HepG2 (cell line): ENCODE results near the gene RBM5. TPM values are rescaled to one million over a fixed set of nuclear protein-coding genes. Genes with fewer than 3 reads are reported as not detected.
A peak's percentile ranks its signal among the peaks of the same experiment; 100 is the strongest.

ENCODE experiments used
- ATAC-seq: fragments of 200-7000 bp; cut with Tn5 transposase; 3 replicates; pipeline ENCODE4 v1.9.1; 2020; ENCODE audit warnings: mild to moderate bottlenecking, moderate library complexity
- BruUV-seq: library from RNA; stranded (reverse); fragments of 400-500 nt; replicated peaks from 2 replicates; lab custom pipeline; 2021; lab: Mats Ljungman, UMichigan
- CTCF ChIA-PET: fragments of 300-600 bp; formaldehyde crosslinking; extraction: SDS; loops from one replicate; lab custom pipeline; 2021; ENCODE audit warnings: low total read pairs, inconsistent platforms, low intra/inter-chr PET ratio; lab: Yijun Ruan, JAX
- POLR2A ChIA-PET: fragments of 350-600 bp; sonication (Branson Sonifier 250); formaldehyde crosslinking; loops from one replicate; lab custom pipeline; 2020; ENCODE audit warnings: antibody characterized with exemption, inconsistent platforms; lab: Yijun Ruan, JAX
- DNase-seq: peaks from one replicate; pipeline ENCODE4 v3.0.0-alpha.2; 2015; ENCODE audit warnings: low spot score
- FAIRE-seq: peaks from 3 replicates; lab custom pipeline; 2011; peaks lifted over from hg19 to GRCh38; lab: Jason Lieb, UNC
- H2AFZ ChIP-seq: one replicate; pipeline ENCODE4 v1.6.1; 2011; ENCODE audit warnings: low read length, inconsistent platforms
- H3K27ac ChIP-seq: fragments of 300-600 bp; 3 replicates; pipeline ENCODE4 v1.8.0; 2011; ENCODE audit warnings: mixed run types, mild to moderate bottlenecking, mixed read lengths, low read length, inconsistent platforms; ENCODE audit not compliant: insufficient read depth; ENCODE audit errors: extremely low read length
- H3K27me3 ChIP-seq, 2 experiments: fragments of 200-600 bp in 1 of 2; 2 replicates in 1 of 2; 3 replicates in 1 of 2; pipeline versions ENCODE4 v1.6.0 to v1.8.0; 2011; ENCODE audit warnings: low read length in 2 of 2, mild to moderate bottlenecking in 2 of 2, moderate library complexity in 2 of 2, inconsistent platforms in 1 of 2; ENCODE audit not compliant: insufficient read depth in 2 of 2, control insufficient read depth in 1 of 2
- H3K36me3 ChIP-seq, 2 experiments: fragments of 200-600 bp in 1 of 2; replicated peaks in 1 of 2; 2 replicates in 1 of 2; 3 replicates in 1 of 2; pipeline versions ENCODE4 v1.5.1 to v1.8.0; 2011; ENCODE audit warnings: low read length in 2 of 2, inconsistent platforms in 1 of 2; ENCODE audit not compliant: insufficient read depth in 2 of 2, control insufficient read depth in 1 of 2
- H3K4me1 ChIP-seq: 2 replicates; pipeline ENCODE4 v1.5.1; 2012; ENCODE audit warnings: low read length, inconsistent platforms; ENCODE audit not compliant: insufficient read depth
- H3K4me2 ChIP-seq: 2 replicates; pipeline ENCODE4 v1.6.0; 2011; ENCODE audit warnings: low read depth, low read length, inconsistent platforms
- H3K4me3 ChIP-seq, 3 experiments: fragments of 200-600 bp in 1 of 3; sonication (generic), shearing (Covaris generic) in 1 of 3; replicated peaks in 1 of 3; 2 replicates each; pipeline ENCODE4 v1.5.1; 2011 to 2016; ENCODE audit warnings: low read length in 3 of 3, inconsistent platforms in 2 of 3, low read depth in 2 of 3, mild to moderate bottlenecking in 2 of 3, control low read depth in 1 of 3, mixed read lengths in 1 of 3; ENCODE audit not compliant: insufficient read depth in 1 of 3
- H3K79me2 ChIP-seq: one replicate; pipeline ENCODE4 v1.6.1; 2011; ENCODE audit warnings: low read length, inconsistent platforms; ENCODE audit not compliant: insufficient read depth
- H3K9ac ChIP-seq: 2 replicates; pipeline ENCODE4 v1.6.0; 2011; ENCODE audit warnings: mild to moderate bottlenecking, low read depth, low read length, inconsistent platforms; ENCODE audit not compliant: insufficient read depth
- H3K9me3 ChIP-seq: 2 replicates; pipeline ENCODE4 v1.5.1; 2012; ENCODE audit warnings: mild to moderate bottlenecking, low read length
- H4K20me1 ChIP-seq: 2 replicates; pipeline ENCODE4 v1.6.0; 2011; ENCODE audit warnings: inconsistent platforms, mild to moderate bottlenecking, low read length, moderate library complexity; ENCODE audit not compliant: insufficient read depth
- ARNT2 ChIP-seq: sonication (generic); formaldehyde crosslinking; IDR thresholded peaks from 2 replicates; pipeline ENCODE4 v1.8.0; 2022; ENCODE audit warnings: mild to moderate bottlenecking, low read depth, missing genetic modification reagents, moderate library complexity
- CCDC6 ChIP-seq: sonication (generic); formaldehyde crosslinking; IDR thresholded peaks from 2 replicates; pipeline ENCODE4 v1.8.1; 2022; ENCODE audit warnings: mild to moderate bottlenecking, missing genetic modification reagents, moderate library complexity
- ISL2 ChIP-seq: sonication (generic); formaldehyde crosslinking; IDR thresholded peaks from 2 replicates; pipeline ENCODE4 v1.5.0; 2020; ENCODE audit warnings: missing genetic modification reagents
- MAZ ChIP-seq, 2 experiments: sonication (generic) in 1 of 2; formaldehyde crosslinking in 1 of 2; IDR thresholded peaks; 2 replicates each; pipeline versions ENCODE4 v1.5.0 to v1.6.1; 2012 to 2020; ENCODE audit warnings: low read depth in 2 of 2, mild to moderate bottlenecking in 2 of 2, borderline replicate concordance in 1 of 2, improper control_type of control experiment in 1 of 2, low read length in 1 of 2, missing genetic modification reagents in 1 of 2, moderate library complexity in 1 of 2
- MEIS2 ChIP-seq: sonication (generic); formaldehyde crosslinking; IDR thresholded peaks from 2 replicates; pipeline ENCODE4 v1.9.0; 2021; ENCODE audit warnings: mild to moderate bottlenecking, missing genetic modification reagents
- NBN ChIP-seq: fragments of 450-650 bp; conservative IDR thresholded peaks from 2 replicates; pipeline ENCODE4 v1.6.1; 2017
- NKX3-1 ChIP-seq: sonication (generic); formaldehyde crosslinking; IDR thresholded peaks from 2 replicates; pipeline ENCODE4 v1.5.0; 2020; ENCODE audit warnings: missing genetic modification reagents
- RBFOX2 ChIP-seq: fragments of 200-400 bp; formaldehyde crosslinking; IDR thresholded peaks from 2 replicates; pipeline ENCODE4 v1.6.1; 2017; ENCODE audit warnings: low read depth, mild to moderate bottlenecking, low read length
- SAP130 ChIP-seq: IDR thresholded peaks from 2 replicates; pipeline ENCODE4 v1.6.1; 2016; ENCODE audit warnings: low read depth
- SP5 ChIP-seq: IDR thresholded peaks from 2 replicates; pipeline ENCODE4 v1.6.1; 2016; ENCODE audit warnings: low read depth, borderline replicate concordance
- STAG1 ChIP-seq: sonication (generic); formaldehyde crosslinking; IDR thresholded peaks from 2 replicates; pipeline ENCODE4 v1.4.0; 2020; ENCODE audit warnings: missing genetic modification reagents
- TAF1 ChIP-seq: sonication (generic); formaldehyde crosslinking; IDR thresholded peaks from 2 replicates; pipeline ENCODE4 v1.4.0; 2020; ENCODE audit warnings: missing genetic modification reagents
- ZNF333 ChIP-seq: sonication (generic); formaldehyde crosslinking; IDR thresholded peaks from 2 replicates; pipeline ENCODE4 v1.4.0; 2020; ENCODE audit warnings: mild to moderate bottlenecking, missing genetic modification reagents, borderline replicate concordance
- ZNF382 ChIP-seq: sonication (generic); formaldehyde crosslinking; IDR thresholded peaks from 2 replicates; pipeline ENCODE4 v1.5.0; 2020; ENCODE audit warnings: missing genetic modification reagents, mild to moderate bottlenecking, borderline replicate concordance
- ZNF441 ChIP-seq: sonication (generic); formaldehyde crosslinking; IDR thresholded peaks from 2 replicates; pipeline ENCODE4 v1.7.0; 2021; ENCODE audit warnings: missing genetic modification reagents, borderline replicate concordance
- ZNF598 ChIP-seq: sonication (generic); formaldehyde crosslinking; IDR thresholded peaks from 2 replicates; pipeline ENCODE4 v1.5.1; 2020; ENCODE audit warnings: mild to moderate bottlenecking, missing genetic modification reagents, borderline replicate concordance
- ZNF776 ChIP-seq: sonication (generic); formaldehyde crosslinking; IDR thresholded peaks from 2 replicates; pipeline ENCODE4 v1.4.0; 2020; ENCODE audit warnings: mild to moderate bottlenecking, missing genetic modification reagents
- WGBS: methylation state at CpG from one replicate; pipeline ENCODE4 v1.1.6; 2017; ENCODE audit warnings: low lambda C conversion rate; 5-methylcytosine and 5-hydroxymethylcytosine counted together
- in situ Hi-C: cut with HindIII; loops from 2 replicates; pipeline ENCODE4 v1.10.0; 2017; ENCODE audit warnings: low pct_unique_long_range_greater_than_20kb; ENCODE audit not compliant: extremely low pct_ligation_motif_present
- intact Hi-C: fragments of 100-400 bp; cut with micrococcal nuclease; formaldehyde crosslinking; loops from one replicate; pipeline ENCODE4 v1.10.0; 2022; ENCODE audit not compliant: unreplicated experiment
- polyA plus RNA-seq, 8 experiments: library from polyadenylated mRNA; depleted of rRNA in 3 of 8; stranded (reverse) in 7 of 8; unstranded in 1 of 8; fragments of >200 nt; fragmentation: Illumina TruSeq in 4 of 8; extraction: Trizol in 4 of 8; gene quantifications; 2 replicates each; pipeline versions ENCODE4 v1.2.1 to v1.2.3, GENCODE V29; 2011 to 2016; ENCODE audit warnings: low read depth in 4 of 8, missing spikeins in 1 of 8, mixed read lengths in 1 of 8; ENCODE audit not compliant: insufficient read depth in 1 of 8
- total RNA-seq, 5 experiments: library from RNA; depleted of rRNA; stranded (reverse); fragments of >200 nt; fragmentation: Illumina TruSeq; extraction: Trizol; gene quantifications; 2 replicates each; pipeline ENCODE4 v1.2.3, GENCODE V29; 2016; ENCODE audit warnings: low read depth in 1 of 5
- TF ChIP-seq, protein P1 (sequence below): sonication (generic); formaldehyde crosslinking; IDR thresholded peaks from 2 replicates; pipeline ENCODE4 v1.5.0; 2020; ENCODE audit warnings: mild to moderate bottlenecking, missing genetic modification reagents, moderate library complexity
- TF ChIP-seq, protein P2 (sequence below): sonication (generic); formaldehyde crosslinking; conservative IDR thresholded peaks from 2 replicates; pipeline ENCODE4 v1.4.0; 2020; ENCODE audit warnings: missing genetic modification reagents
- TF ChIP-seq, protein P3 (sequence below): sonication (generic); formaldehyde crosslinking; IDR thresholded peaks from 2 replicates; pipeline ENCODE4 v1.4.0; 2020; ENCODE audit warnings: missing genetic modification reagents

RBM5 gene
- total and polyA plus RNA-seq, 2 of the 13 experiments (the other 11 are each of a cell fraction or from before 2014, with no cell fraction given): 106 to 204 TPM

DNA sequence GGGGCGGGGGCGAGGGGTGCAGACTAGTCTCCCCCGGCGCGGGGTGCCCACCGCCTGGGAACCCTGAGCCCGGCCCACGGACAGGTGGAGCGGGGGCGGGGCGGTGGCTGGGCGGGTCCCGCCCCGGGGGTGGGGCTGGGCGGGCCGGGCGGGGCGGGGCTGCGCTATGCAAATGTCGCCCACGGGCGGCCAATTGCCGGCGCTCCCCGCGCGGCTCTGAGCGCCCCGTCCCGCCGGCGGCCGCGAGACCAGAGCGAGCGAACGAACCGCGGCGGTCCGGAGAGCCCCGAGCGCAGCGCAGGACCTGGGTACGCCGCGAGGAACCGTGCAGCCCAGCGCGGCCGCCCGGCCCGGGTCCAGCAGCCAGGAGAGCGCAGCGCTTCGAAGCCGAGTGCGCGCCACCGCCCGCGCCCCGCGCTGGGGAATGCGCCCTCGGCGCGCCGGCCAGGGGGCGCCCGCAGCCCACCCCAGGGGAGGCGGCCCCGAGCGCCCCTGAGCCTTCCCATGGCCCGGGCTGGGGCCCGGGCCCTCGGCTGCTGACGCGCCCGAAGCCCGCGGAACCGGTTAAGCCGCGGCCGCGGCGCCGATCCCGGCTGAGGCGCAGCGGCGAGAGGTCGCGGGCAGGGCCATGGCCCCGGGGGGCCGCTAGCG lies 66.2 kb downstream of the RBM5 start, which contains the start of gene SEMA3F:
SEMA3F (plus strand) TSS at position 485 of the 651 bp plus-strand sequence. CDS start 4,299 bp downstream, outside the sequence.
- Histone ChIP-seq H3K79me2 (peaks cover 7% of the 10 kb centered on the region), H3K36me3 (0 out of 5 replicates have a peak, but pooled peaks cover 0 to 4% of the 10 kb centered on the region in 2 experiments), H3K27ac (no peak within 1 kb of the TSS), H3K4me1 (peaks cover 75% of the 10 kb centered on the region), H3K4me2 (peak within 1 kb of the TSS; percentile 91), H3K4me3 (peak within 1 kb of the TSS; percentile 67 to 84 (median 81)), H2AFZ (no peak within 1 kb of the TSS), H3K27me3 (peaks cover 0 to 15% of the 10 kb centered on the region in 2 experiments; a peak in 2 of 5 replicates), H4K20me1 (no peaks in the 10 kb centered on the region), H3K9ac (peak within 1 kb of the TSS; percentile 71), H3K9me3 (no peaks in the 10 kb centered on the region)
- no TSS peak for BruUV-seq
- DNase-seq (peak; percentile 32), FAIRE-seq (no peak), ATAC-seq (peak; percentile 76)
- intact Hi-C loops (loop anchor here (1.0 kb wide), 2 partner anchors 34 kb away; no protein-coding TSS in a partner anchor), in situ Hi-C loops (no loop called here)
- POLR2A ChIA-PET: interaction anchor here (0.9 to 3.7 kb wide), 4 partner anchors 12 to 56 kb away, joined by 3 to 23 read pairs (median 4); no protein-coding TSS in a partner anchor
- CTCF ChIA-PET: interaction anchor here (0.9 to 3.0 kb wide), 3 partner anchors 20 to 34 kb away, joined by 3 to 22 read pairs (median 4); no protein-coding TSS in a partner anchor
- WGBS: no CpG with 5 or more reads among the region's 98 CpGs
- TF ChIP-seq MEIS2 (CRISPR knock-in tag) (0 out of 2 replicates have a peak, but pooled peaks have one; percentile 27), ARNT2 (CRISPR knock-in tag) (0 out of 2 replicates have a peak, but pooled peaks have one; percentile 39), STAG1 (CRISPR knock-in tag) (peak; percentile 66), NBN (no peak), MAZ (IDR thresholded peaks at IDR 0.05; ENCODE audit: borderline replicate concordance, low read depth, low read length) (no peak), MAZ (CRISPR knock-in tag; IDR thresholded peaks at IDR 0.05; ENCODE audit: low read depth) (peak; percentile 46; the same call in 1 of the 2 replicates), CCDC6 (no peak), SAP130 (CRISPR knock-in tag) (peak; percentile 18; the same call in 1 of the 2 replicates), ZNF382 (no peak), RBFOX2 (peak; percentile 66; the same call in 1 of the 2 replicates), SP5 (CRISPR knock-in tag) (0 out of 2 replicates have a peak, but pooled peaks have one; percentile 11), ZNF598 (CRISPR knock-in tag) (no peak), TAF1 (CRISPR knock-in tag) (peak; percentile 50; the same call in 1 of the 2 replicates), ZNF333 (CRISPR knock-in tag) (no peak), ZNF776 (CRISPR knock-in tag) (0 out of 2 replicates have a peak, but pooled peaks have one; percentile 31), ISL2 (CRISPR knock-in tag) (0 out of 2 replicates have a peak, but pooled peaks have one; percentile 4), NKX3-1 (CRISPR knock-in tag) (no peak), ZNF441 (CRISPR knock-in tag) (no peak)
- TF ChIP-seq, protein P1, sequence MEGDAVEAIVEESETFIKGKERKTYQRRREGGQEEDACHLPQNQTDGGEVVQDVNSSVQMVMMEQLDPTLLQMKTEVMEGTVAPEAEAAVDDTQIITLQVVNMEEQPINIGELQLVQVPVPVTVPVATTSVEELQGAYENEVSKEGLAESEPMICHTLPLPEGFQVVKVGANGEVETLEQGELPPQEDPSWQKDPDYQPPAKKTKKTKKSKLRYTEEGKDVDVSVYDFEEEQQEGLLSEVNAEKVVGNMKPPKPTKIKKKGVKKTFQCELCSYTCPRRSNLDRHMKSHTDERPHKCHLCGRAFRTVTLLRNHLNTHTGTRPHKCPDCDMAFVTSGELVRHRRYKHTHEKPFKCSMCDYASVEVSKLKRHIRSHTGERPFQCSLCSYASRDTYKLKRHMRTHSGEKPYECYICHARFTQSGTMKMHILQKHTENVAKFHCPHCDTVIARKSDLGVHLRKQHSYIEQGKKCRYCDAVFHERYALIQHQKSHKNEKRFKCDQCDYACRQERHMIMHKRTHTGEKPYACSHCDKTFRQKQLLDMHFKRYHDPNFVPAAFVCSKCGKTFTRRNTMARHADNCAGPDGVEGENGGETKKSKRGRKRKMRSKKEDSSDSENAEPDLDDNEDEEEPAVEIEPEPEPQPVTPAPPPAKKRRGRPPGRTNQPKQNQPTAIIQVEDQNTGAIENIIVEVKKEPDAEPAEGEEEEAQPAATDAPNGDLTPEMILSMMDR (CRISPR knock-in tag): peak; percentile 53; the same call in 1 of the 2 replicates
- TF ChIP-seq, protein P2, sequence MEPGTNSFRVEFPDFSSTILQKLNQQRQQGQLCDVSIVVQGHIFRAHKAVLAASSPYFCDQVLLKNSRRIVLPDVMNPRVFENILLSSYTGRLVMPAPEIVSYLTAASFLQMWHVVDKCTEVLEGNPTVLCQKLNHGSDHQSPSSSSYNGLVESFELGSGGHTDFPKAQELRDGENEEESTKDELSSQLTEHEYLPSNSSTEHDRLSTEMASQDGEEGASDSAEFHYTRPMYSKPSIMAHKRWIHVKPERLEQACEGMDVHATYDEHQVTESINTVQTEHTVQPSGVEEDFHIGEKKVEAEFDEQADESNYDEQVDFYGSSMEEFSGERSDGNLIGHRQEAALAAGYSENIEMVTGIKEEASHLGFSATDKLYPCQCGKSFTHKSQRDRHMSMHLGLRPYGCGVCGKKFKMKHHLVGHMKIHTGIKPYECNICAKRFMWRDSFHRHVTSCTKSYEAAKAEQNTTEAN (CRISPR knock-in tag): 0 out of 2 replicates have a peak, but pooled peaks have one; percentile 46
- TF ChIP-seq, protein P3, sequence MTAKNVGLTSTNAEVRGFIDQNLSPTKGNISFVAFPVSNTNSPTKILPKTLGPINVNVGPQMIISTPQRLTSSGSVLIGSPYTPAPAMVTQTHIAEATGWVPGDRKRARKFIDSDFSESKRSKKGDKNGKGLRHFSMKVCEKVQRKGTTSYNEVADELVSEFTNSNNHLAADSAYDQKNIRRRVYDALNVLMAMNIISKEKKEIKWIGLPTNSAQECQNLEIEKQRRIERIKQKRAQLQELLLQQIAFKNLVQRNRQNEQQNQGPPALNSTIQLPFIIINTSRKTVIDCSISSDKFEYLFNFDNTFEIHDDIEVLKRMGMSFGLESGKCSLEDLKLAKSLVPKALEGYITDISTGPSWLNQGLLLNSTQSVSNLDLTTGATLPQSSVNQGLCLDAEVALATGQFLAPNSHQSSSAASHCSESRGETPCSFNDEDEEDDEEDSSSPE (CRISPR knock-in tag): 0 out of 2 replicates have a peak, but pooled peaks have one; percentile 13
